Choroid plexus epithelial cell (primary cell): ENCODE data around the gene CSMD2.
A peak's percentile ranks its signal among the peaks of the same experiment; 100 is the strongest.

Source experiments
- DNase-seq: peaks from one replicate; pipeline ENCODE4 v3.0.0-alpha.2; 2010; ENCODE audit warnings: low read depth
- H3K4me3 ChIP-seq: 2 replicates; pipeline ENCODE4 v1.5.1; 2011; ENCODE audit warnings: low read depth, mild to moderate bottlenecking, control low read depth, low read length, moderate library complexity
- CTCF ChIP-seq: conservative IDR thresholded peaks from 2 replicates; pipeline ENCODE4 v1.5.1; 2011; ENCODE audit warnings: low read depth, mild to moderate bottlenecking, control low read depth, inconsistent platforms, low read length, moderate library complexity

Gene CSMD2

DNA sequence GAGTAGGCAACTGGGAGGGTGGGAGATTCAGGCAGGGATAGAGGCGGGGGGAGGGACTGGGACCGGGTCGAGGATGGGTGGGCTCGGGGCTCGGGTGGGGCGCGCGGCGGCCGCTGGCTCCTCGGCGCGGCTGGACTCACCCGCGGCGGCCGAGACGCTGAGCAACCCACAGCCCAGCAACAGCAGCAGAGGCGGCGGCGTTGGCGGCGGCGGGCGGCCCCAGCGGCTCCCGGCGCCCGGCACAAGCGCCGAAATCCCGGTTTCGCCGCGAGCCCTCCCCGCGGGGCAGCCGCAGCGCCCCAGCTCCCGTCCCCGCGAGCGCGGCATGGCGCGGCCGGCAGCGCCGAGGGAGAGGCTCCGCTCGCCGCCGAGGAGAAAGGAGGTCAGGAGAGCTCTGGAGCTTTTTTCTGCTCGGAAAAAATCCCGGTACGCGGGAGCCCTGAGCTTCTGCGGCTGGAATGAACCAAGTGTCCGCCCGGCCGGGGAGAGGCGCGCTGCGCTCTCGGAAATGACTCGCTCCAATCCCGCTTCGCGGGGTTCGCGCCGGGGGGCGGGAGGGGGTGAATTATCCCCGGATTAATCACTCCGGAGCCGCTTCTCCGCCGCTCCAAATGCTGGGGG lies at the start of gene CSMD2:
Gene CSMD2, minus strand, starts transcription at position 460 of the 621 bp plus-strand sequence. Its CDS starts 133 bp downstream, at position 327.
- peak; percentile 31 for DNase-seq
- TF ChIP-seq CTCF = no peak
- peak within 1 kb of the TSS; percentile 26 for H3K4me3 ChIP-seq

DNA sequence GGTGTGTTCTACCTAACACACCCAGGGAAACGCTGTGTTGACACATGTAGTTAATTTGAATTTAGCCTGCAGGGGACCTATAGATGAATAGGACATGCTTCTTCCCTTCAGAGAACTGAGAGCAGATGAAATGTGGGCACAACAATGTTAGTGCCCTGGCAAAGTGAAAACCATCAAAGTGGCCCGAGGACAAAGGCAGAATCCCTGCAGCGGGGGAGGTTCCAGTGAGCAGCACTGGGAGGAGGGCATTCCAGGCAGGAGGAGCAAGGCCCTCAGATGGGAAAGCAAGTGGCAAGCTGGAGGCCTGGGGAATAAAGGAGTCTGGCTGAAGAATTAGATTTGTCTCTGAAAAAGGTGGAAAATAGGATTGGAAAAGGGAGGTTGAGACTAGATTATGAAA lies 48.9 kb upstream of the CSMD2 start:
- H3K4me3 ChIP-seq = no peak overlapping the region
- DNase-seq = no peak
- no peak for TF ChIP-seq CTCF

- no peak for TF ChIP-seq CTCF
- no peak overlapping the region for H3K4me3 ChIP-seq
- DNase-seq = no peak
Measured at GRCh38 chr1:34212673-34213072, 47.6 kb upstream of the CSMD2 start.

DNA sequence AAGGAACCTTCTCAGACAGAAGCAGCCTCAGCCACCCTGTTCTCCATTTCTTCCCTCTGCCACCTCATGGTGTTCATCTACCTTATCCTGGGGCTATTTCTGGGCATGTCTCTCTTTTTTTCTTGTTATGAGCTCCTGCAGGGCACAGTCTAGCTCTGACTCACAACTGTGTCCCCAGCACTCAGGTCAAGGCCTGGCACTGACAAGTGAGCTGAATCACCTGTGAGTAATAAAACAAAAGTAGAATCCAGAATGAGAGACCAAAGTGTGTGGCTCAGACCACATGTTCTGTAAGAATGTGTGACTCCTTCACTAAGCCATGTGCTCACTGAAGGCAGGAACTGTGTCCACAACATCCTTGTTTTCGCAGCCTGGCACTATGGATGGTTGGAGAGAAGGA lies 34.9 kb upstream of the CSMD2 start:
- no peak for DNase-seq
- H3K4me3 ChIP-seq = no peak overlapping the region
- no peak for TF ChIP-seq CTCF

GRCh38 chr1:34192621-34193020 lies 27.6 kb upstream of the CSMD2 start:
- TF ChIP-seq CTCF = no peak

DNA sequence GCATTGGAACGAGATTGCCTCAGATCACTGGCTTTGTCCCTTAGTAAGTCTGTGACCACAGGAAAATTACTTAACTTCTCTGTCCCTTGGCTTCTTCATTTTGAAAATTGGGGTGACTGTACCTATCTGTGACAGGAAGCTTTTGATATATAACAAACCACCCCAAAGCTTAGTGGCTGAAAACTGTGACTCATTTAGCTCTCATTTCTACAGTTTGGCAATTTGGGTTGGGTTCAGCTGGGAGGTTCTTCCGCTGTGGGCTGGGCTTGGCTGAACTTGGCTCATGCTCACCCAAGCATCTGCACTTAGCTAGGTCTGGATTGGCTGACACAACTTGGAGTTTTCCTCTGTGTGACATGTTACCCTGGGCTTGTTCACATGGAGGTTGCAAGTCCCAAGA lies 25.7 kb upstream of the CSMD2 start:
- DNase-seq = no peak
- no peak overlapping the region for H3K4me3 ChIP-seq
- TF ChIP-seq CTCF = no peak

More at GRCh38 chr1:34192621-34193020, 27.6 kb upstream of the CSMD2 start:
- DNase-seq = no peak
- no peak overlapping the region for H3K4me3 ChIP-seq

GRCh38 chr1:34188985-34189384 lies 24.0 kb upstream of the CSMD2 start:
- H3K4me3 ChIP-seq = no peak overlapping the region
- TF ChIP-seq CTCF = no peak
- no peak for DNase-seq
